NCI-H2029 (cell line): Measurements from ENCODE around the gene CNTROB.

Experiments
- DNase-seq: peaks from one replicate; lab custom pipeline; 2025; lab: John Stamatoyannopoulos, UW

Gene CNTROB

DNA sequence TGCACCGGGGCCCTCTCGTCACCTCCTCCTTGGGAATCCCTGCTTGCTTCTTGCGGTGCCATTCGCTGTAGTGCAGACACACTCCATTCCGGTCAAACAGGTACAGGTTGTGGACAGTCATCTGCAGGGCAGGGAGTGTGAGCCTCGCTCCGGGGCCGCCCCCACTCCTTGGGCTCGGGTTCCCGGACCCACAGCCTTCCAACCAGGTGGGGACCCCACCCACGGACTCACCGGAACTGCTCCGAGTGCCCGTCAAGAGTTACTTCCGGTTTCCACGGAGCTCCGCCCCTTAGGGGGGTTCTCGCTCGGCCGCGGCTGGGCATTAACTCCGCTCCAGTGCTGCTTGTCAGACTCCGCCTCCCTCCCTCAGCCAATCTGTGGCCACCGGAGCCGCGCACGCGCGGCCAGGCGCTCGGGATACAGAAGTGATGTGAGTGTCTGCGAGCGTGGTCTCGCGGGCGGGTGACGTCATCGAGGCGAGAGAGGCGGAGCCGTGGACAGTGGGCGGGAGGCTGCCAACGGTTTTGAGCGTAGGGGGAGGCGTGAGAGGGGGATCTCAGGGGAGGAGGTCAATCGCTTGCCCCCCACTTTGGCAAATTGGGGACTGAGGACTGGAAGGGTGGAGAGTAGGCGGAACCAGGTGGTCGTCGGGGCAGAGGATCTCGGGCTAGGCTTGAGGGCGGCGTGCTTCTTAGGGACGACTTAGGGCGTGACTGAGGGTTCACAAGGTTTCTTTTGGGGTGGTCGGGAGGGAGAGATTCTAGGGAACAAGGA is at the start of gene CNTROB, which contains the start of gene TRAPPC1:
TSS of gene CNTROB (plus strand) at position 498 of the 774 bp plus-strand sequence. CDS start 874 bp downstream, outside the sequence.
TSS of gene TRAPPC1 (minus strand) at position 238 of the 774 bp plus-strand sequence. CDS start at position 121, 117 bp downstream.
- peak; percentile 85 for DNase-seq

- DNase-seq = no peak
These were observed 49.4 kb upstream of the CNTROB start for GRCh38 chr17:7882629-7883028.

- DNase-seq = no peak
These were observed 48.1 kb upstream of the CNTROB start for GRCh38 chr17:7883781-7884386.

- no peak for DNase-seq
These were observed 47.2 kb upstream of the CNTROB start for GRCh38 chr17:7884581-7885366.

- no peak for DNase-seq
These were observed 46.4 kb upstream of the CNTROB start for GRCh38 chr17:7885367-7886226.

DNA sequence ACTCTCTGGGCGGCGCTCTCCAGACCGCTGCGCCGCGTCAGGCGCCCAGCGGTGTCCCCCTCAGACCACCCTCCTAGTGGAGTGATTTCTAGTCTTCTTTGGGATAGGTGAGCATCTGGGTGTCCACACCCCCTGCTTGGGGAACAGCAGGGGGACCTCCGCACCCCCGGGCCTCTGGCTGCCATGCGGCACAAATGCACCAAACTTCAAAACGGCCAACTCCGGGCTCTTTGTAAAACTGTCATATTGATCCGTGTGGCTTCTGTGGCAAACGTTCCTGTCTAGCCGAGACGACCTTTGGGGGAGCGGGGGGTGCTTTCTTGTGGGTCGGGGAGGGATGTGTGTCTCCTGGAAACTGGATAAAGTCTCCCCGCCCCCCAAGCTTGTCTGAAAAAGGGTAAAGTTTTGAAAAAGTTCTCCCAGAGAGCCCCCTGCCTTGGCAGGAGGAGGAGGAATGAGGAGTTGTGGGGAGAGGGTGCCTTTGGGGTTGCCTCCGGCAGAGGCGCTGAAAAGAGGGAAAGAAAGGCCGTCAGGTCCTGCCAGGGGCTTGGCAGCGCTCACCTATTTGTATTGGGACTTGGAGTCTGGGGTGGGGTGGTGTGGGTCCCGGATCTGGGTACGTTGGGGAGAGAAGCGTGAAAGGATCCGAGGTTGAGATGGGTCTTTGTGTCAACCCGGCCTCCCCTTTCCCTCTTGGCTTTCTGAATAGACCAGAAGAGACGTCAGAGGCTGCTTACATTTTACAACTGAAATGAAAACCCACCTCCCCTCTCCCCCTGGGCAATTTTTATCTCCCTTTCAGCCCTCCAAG is 45.6 kb upstream of the CNTROB start:
- no peak for DNase-seq

DNA sequence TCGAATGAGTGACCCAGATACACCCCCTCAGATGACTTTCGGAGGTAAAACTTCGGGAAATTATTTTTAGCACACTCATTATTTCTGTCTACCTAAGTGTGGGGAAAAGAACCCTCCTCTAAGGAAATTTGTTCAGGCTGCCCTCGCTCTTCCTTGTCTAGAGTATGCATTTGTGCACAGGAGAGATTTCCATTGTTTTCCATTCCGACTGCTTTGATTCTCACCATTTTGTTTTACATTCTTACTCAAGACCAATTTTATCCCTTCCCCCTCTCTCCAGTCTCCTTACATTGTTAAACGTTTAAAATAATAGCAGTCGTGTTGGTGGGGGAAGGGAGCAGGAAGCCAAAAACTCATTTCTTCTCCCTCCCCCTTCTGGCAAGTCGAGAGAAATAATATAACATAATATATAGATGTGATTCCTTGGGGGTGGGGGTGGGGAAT is 44.9 kb upstream of the CNTROB start:
- peak; percentile 75 for DNase-seq

GRCh38 chr17:7887482-7888183 is 44.4 kb upstream of the CNTROB start:
- DNase-seq = peak; percentile 86

DNA sequence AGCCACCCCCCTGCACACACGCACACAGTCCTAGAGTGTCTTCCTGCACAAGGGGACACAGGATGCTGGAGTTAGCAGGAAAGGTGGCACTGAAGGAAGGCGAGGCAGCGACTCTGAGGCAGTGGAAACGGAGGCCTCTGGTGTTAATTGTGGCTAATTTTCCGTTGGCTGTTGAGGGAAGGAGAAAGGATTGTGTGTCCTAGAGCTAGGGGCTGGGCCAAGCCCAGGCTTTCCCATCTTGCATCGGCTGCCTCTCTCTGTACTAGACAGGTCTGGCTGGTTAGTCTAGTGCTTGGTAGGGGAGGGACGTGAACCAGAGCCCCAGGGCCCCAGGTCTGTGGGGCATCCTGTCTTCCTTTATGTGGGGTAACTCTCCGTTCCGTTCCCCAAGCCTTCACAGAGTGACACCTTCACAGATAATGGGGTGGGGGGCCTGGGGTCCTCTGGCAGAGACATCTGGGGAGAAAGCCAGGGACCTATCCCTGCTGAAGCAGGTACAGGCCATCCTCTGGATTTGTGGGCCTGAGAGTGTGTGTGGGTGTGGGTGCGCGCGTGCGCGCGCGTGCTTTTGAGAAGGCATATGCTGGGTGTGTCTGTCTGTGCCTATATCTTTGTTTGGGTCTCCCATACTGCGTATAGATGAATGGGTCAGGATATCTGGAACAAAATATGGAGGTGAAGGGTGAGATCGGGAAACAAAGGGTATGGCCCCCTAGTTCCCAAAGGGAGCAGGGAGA is 43.7 kb upstream of the CNTROB start, which contains the start of gene CHD3:
TSS of gene CHD3 (plus strand) at position 606 of the 737 bp plus-strand sequence. CDS start 212 bp downstream, outside the sequence.
- DNase-seq = no peak

GRCh38 chr17:7889166-7889955 is 42.6 kb upstream of the CNTROB start:
- peak; percentile 93 for DNase-seq

GRCh38 chr17:7893187-7893880 is 38.7 kb upstream of the CNTROB start:
- DNase-seq = no peak

GRCh38 chr17:7894226-7894625 is 37.8 kb upstream of the CNTROB start:
- no peak for DNase-seq

GRCh38 chr17:7894866-7895265 is 37.1 kb upstream of the CNTROB start:
- DNase-seq = no peak

GRCh38 chr17:7897090-7897489 is 34.9 kb upstream of the CNTROB start:
- no peak for DNase-seq

GRCh38 chr17:7897773-7898172 is 34.2 kb upstream of the CNTROB start:
- DNase-seq = no peak

DNA sequence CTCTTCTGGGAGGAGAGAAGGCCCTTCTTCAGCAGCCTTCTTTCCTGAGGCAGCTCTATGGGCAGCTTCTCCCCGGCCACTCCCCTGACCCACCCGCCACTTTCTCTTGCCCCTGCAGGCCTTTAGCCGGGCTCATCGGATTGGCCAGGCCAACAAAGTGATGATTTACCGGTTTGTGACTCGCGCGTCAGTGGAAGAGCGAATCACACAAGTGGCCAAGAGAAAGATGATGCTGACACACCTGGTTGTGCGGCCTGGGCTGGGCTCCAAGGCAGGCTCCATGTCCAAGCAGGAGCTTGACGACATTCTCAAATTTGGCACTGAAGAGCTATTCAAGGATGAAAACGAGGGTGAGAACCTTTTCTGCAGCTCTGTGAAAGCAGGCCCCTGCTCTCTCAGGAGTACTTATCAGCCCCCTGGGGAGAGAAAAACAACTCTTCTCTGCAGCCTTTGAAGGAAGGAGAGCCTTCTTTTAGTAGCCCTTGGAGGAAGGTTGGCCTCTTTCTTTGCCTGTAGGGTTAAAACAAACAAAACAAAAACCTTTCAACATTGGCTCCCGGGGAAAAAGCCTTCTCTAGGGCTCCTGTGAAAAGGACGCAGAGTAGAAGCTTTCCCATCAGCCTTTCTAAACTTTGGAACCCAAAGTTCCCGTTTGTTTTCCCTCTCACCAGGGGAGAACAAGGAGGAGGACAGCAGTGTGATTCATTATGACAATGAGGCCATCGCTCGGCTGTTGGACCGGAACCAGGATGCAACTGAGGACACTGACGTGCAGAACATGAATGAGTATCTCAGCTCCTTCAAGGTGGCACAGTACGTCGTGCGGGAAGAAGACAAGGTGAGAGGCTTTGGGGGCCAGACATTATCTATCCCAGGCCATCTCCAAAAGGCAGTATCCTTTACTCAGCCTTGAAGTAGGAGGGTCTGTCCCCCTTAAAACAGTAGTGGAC is 28.6 kb upstream of the CNTROB start:
- no peak for DNase-seq

- DNase-seq = no peak
These were observed 22.9 kb upstream of the CNTROB start for GRCh38 chr17:7909089-7909488.
